ENCODE measurements around the gene GAS1.

Gene GAS1

DNA sequence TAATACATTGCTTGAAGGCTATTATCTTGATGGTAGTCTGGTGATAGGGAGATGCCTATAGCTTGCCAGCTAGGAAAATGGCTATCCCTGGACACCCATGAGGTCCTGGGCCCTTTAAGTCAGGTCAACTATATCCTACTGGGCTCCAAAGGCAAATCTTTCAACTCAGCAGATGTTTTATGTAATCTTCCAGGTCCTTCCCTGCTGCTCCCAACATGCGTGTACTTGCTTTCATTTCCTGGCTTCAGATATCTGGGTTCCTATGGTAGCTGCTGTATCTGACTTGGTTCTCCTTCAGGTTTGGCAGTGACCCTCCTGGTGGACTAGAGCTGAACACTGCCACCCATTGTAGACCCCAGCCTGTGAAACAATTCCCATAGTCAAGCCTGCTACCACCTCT, 32.4 kb upstream of the GAS1 start:
- TF ChIP-seq, protein P1, sequence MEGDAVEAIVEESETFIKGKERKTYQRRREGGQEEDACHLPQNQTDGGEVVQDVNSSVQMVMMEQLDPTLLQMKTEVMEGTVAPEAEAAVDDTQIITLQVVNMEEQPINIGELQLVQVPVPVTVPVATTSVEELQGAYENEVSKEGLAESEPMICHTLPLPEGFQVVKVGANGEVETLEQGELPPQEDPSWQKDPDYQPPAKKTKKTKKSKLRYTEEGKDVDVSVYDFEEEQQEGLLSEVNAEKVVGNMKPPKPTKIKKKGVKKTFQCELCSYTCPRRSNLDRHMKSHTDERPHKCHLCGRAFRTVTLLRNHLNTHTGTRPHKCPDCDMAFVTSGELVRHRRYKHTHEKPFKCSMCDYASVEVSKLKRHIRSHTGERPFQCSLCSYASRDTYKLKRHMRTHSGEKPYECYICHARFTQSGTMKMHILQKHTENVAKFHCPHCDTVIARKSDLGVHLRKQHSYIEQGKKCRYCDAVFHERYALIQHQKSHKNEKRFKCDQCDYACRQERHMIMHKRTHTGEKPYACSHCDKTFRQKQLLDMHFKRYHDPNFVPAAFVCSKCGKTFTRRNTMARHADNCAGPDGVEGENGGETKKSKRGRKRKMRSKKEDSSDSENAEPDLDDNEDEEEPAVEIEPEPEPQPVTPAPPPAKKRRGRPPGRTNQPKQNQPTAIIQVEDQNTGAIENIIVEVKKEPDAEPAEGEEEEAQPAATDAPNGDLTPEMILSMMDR (IDR thresholded peaks at IDR 0.05), result no peak
- Histone ChIP-seq H3K27ac (no peak overlapping the region), H3K27me3 (no peaks in the 10 kb centered on the region), H3K9me3 (no peaks in the 10 kb centered on the region), H3K4me3 (no peak overlapping the region), H3K4me1 (peaks cover 0 to 13% (median 7%) of the 10 kb centered on the region in 4 donors), H3K36me3 (no peaks in the 10 kb centered on the region)
- no peak for DNase-seq
- intact Hi-C loops (cut with DNase I; ENCODE audit: low total_unique reads), result no loop called here

DNA sequence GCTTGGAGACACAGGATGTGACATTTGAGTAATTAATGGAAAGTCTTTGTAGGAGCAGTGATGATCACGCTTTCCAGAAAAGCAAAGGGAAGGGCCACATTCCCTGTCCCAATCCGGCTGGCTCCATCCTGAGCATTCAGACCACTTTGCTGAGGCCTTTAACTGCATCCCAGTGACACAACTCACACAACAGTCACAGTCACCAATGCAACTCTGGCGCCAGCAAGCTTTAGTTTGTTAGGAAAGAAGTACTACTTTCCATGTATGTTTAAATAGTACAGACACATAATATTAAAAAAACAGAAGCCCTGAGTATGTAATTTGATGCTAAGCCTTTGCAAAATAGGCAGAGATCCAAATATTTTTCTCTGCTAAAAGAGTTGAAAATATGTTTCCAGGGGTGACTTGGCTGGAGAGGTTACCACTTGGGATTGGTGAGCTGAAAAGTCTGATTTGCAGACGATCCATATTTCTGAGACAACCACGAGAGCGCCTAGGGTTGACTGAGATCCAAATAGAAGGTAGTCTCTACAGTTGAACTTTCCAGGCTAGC, 31.7 kb upstream of the GAS1 start:
- Histone ChIP-seq H3K4me1 (peaks cover 0 to 11% (median 7%) of the 10 kb centered on the region in 4 donors), H3K36me3 (no peaks in the 10 kb centered on the region), H3K27ac (no peak overlapping the region), H3K27me3 (no peaks in the 10 kb centered on the region), H3K4me3 (no peak overlapping the region), H3K9me3 (no peaks in the 10 kb centered on the region)
- DNase-seq, result no peak
- intact Hi-C loops (cut with DNase I; ENCODE audit: low total_unique reads), result no loop called here
- TF ChIP-seq, protein P1 (IDR thresholded peaks at IDR 0.05), result no peak

DNA sequence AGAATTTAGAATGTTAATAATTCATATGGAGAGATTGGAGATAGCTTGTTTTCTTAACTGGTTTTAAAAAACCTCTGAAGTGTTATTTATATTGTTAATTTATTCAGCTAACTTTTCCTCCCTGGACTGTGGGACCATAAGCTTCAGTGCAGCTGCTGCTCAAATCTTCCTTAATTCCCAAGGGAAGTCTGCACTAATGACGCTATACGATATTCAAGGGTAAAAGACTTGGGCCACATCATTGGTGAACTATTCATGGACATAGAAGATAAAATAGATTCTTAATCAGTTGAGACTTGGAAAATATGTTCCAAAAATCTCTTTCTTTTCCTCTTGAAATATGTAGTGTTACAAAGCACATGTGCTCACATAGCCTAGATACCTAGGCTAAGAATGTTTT, 31.1 kb upstream of the GAS1 start:
- intact Hi-C loops (cut with DNase I; ENCODE audit: low total_unique reads), result no loop called here
- Histone ChIP-seq H3K4me3 (no peak overlapping the region), H3K4me1 (peaks cover 0 to 5% (median 2%) of the 10 kb centered on the region in 4 donors), H3K27me3 (no peaks in the 10 kb centered on the region), H3K27ac (no peak overlapping the region), H3K36me3 (no peaks in the 10 kb centered on the region), H3K9me3 (no peaks in the 10 kb centered on the region)
- DNase-seq, result no peak
- TF ChIP-seq, protein P1 (IDR thresholded peaks at IDR 0.05), result no peak

DNA sequence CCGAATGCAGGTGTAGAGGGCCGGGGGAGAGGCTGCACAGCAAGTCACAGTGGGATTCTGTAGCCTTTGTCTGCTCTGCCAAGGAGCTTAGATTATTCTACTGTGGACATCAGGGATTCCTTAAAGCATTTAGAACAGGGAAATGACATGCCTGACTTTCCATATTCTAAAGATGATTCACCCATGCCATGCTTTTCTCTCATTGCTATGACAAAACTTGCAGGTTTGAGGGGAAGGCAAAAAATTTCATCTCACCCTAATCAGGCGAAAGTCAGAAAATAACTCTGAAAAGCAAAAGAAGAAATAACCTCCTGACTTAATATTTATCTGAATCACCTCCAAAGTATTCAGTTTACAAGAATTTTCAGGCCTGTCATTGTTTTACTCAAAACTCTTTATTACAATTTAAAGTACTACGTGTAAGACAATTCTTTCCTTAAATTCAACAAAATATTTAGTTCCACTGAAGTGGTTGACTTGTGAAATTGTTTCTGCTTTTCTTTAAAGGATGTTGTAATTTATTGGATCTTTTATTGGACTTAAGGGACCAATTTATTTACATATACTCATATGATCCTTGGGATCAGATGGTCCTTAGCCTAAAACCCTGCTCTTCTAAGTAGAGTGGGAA, 30.0 kb upstream of the GAS1 start:
- Histone ChIP-seq H3K27ac (no peak overlapping the region), H3K9me3 (no peaks in the 10 kb centered on the region), H3K4me1 (no peaks in the 10 kb centered on the region), H3K4me3 (no peak overlapping the region), H3K27me3 (no peaks in the 10 kb centered on the region), H3K36me3 (no peaks in the 10 kb centered on the region)
- TF ChIP-seq, protein P1 (IDR thresholded peaks at IDR 0.05), result no peak
- intact Hi-C loops (cut with DNase I; ENCODE audit: low total_unique reads), result no loop called here
- no peak for DNase-seq

DNA sequence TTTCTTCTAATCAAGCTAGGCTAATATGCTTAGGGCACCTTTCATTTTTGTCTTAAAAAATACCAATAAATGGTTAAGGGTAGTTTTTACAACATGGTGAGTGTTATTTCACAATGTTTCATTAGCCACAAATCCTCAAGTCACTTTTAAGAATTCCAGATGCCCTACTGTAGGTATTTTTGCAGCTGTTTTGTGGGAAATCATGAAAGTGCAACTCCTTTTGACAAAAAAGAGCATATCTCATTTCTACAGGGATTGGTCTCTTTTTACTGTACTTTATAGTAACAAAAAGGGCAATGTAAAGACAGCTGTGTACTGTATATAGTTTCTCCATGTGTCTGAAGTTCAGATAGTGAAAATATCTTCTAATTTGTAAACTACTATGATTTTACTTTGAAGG, 28.3 kb upstream of the GAS1 start:
- no peak overlapping the region for H3K4me3 ChIP-seq
- H3K27ac ChIP-seq, result no peak overlapping the region
- no peaks in the 10 kb centered on the region for H3K4me1 ChIP-seq
- H3K9me3 ChIP-seq, result no peaks in the 10 kb centered on the region
- no peaks in the 10 kb centered on the region for H3K36me3 ChIP-seq
- H3K27me3 ChIP-seq, result no peaks in the 10 kb centered on the region
- TF ChIP-seq, protein P1 (IDR thresholded peaks at IDR 0.05), result no peak
- intact Hi-C loops (cut with DNase I; ENCODE audit: low total_unique reads), result no loop called here
- DNase-seq, result no peak
